ENCODE data around the gene DLG1.

GRCh38 chr3:197103766-197104165 is 194.6 kb downstream of the DLG1 start:
- TF ChIP-seq CTCF (conservative IDR thresholded peaks at IDR 0.05; ENCODE audit: low read depth in 2 of 2): no peak
- no peak for TF ChIP-seq POLR2AphosphoS5 (IDR thresholded peaks at IDR 0.05; ENCODE audit: low read depth)
- no peak for TF ChIP-seq ZNF331 (CRISPR knock-in tag; IDR thresholded peaks at IDR 0.05; ENCODE audit: low read depth)
- TF ChIP-seq, protein P1, sequence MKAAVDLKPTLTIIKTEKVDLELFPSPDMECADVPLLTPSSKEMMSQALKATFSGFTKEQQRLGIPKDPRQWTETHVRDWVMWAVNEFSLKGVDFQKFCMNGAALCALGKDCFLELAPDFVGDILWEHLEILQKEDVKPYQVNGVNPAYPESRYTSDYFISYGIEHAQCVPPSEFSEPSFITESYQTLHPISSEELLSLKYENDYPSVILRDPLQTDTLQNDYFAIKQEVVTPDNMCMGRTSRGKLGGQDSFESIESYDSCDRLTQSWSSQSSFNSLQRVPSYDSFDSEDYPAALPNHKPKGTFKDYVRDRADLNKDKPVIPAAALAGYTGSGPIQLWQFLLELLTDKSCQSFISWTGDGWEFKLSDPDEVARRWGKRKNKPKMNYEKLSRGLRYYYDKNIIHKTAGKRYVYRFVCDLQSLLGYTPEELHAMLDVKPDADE (IDR thresholded peaks at IDR 0.05): no peak
- TF ChIP-seq STAT1 (IDR thresholded peaks at IDR 0.05; ENCODE audit: unreplicated experiment): no peak
- no peak for TF ChIP-seq NANOG (IDR thresholded peaks at IDR 0.05; ENCODE audit: borderline replicate concordance)
